HCT116 (cell line): ENCODE data around the gene LCOR. TPM values are rescaled to one million over a fixed set of nuclear protein-coding genes. Genes with fewer than 3 reads are reported as not detected.
A peak's percentile ranks its signal among the peaks of the same experiment; 100 is the strongest.
"Not testable (repeated sequence)": the region's sequence is repeated elsewhere in the genome, so short reads cannot be mapped to it uniquely, and the experiment has no call there.

Experiments used
- ATAC-seq: fragments of 200-7000 bp; cut with Tn5 transposase; 2 replicates; pipeline ENCODE4 v1.9.1; 2020; ENCODE audit warnings: mild to moderate bottlenecking, moderate library complexity
- BruUV-seq: library from RNA; stranded (reverse); fragments of 400-500 nt; replicated peaks from 2 replicates; lab custom pipeline; 2021; lab: Mats Ljungman, UMichigan
- CTCF ChIA-PET: fragments of 300-600 bp; sonication (Branson Sonifier 250); formaldehyde crosslinking; loops from one replicate; lab custom pipeline; 2021; ENCODE audit warnings: antibody characterized with exemption; lab: Charles Lee
- POLR2A ChIA-PET: fragments of 300-600, 350-600 bp; sonication (Branson Sonifier 250); formaldehyde crosslinking; loops from one replicate; lab custom pipeline; 2021; ENCODE audit warnings: antibody characterized with exemption; lab: Charles Lee
- RAD21 ChIA-PET, 2 experiments: fragments of 300-600 bp; sonication (Branson Sonifier 250); formaldehyde crosslinking; loops; one replicate each; lab custom pipeline; 2023; ENCODE audit warnings: low total read pairs in 2 of 2; ENCODE audit not compliant: uncharacterized antibody in 2 of 2, unreplicated experiment in 2 of 2, low non-redundant PET in 1 of 2; lab: Charles Lee
- DNase-seq: peaks from one replicate; pipeline ENCODE4 v3.0.0-alpha.2; 2010; ENCODE audit warnings: low read depth, low spot score
- H2AFZ ChIP-seq: fragments of 200-600 bp; shearing (Covaris generic), sonication (generic); 2 replicates; pipeline ENCODE4 v1.6.1; 2017; ENCODE audit warnings: low read depth, mixed run types, mixed read lengths, antibody characterized with exemption, low read length; ENCODE audit not compliant: poor library complexity, severe bottlenecking
- H3K27ac ChIP-seq: 2 replicates; pipeline ENCODE4 v1.5.1; 2012; ENCODE audit warnings: low read depth, low read length
- H3K27me3 ChIP-seq: fragments of 200-600 bp; sonication (generic); 2 replicates; pipeline ENCODE4 v1.6.1; 2016; ENCODE audit warnings: mixed run types, low read length, mixed read lengths; ENCODE audit not compliant: insufficient read depth
- H3K36me3 ChIP-seq, 2 experiments: fragments of 200-500 bp in 1 of 2; fragments of 200-600 bp in 1 of 2; sonication (Bioruptor generic) in 1 of 2; sonication (generic) in 1 of 2; 2 replicates each; pipeline versions ENCODE4 v1.5.1 to v1.6.1; 2014 to 2016; ENCODE audit warnings: low read length in 2 of 2, inconsistent platforms in 1 of 2, mixed read lengths in 1 of 2, mixed run types in 1 of 2; ENCODE audit not compliant: insufficient read depth in 2 of 2, control insufficient read depth in 1 of 2
- H3K4me1 ChIP-seq, 2 experiments: fragments of 200-600 bp in 1 of 2; sonication (generic) in 1 of 2; 2 replicates each; pipeline versions ENCODE4 v1.5.1 to v1.6.1; 2012 to 2017; ENCODE audit warnings: low read length in 2 of 2, inconsistent platforms in 1 of 2, mild to moderate bottlenecking in 1 of 2, mixed read lengths in 1 of 2, mixed run types in 1 of 2, moderate library complexity in 1 of 2; ENCODE audit not compliant: insufficient read depth in 2 of 2, control insufficient read depth in 1 of 2
- H3K4me2 ChIP-seq: fragments of 200-600 bp; sonication (generic); 2 replicates; pipeline ENCODE4 v1.6.1; 2017; ENCODE audit warnings: mixed run types, low read length, mixed read lengths
- H3K4me3 ChIP-seq, 2 experiments: fragments of 200-600 bp in 1 of 2; sonication (generic) in 1 of 2; replicated peaks in 1 of 2; 2 replicates each; pipeline ENCODE4 v1.5.1; 2011 to 2016; ENCODE audit warnings: low read length in 2 of 2, control low read depth in 1 of 2, low read depth in 1 of 2, mild to moderate bottlenecking in 1 of 2, mixed read lengths in 1 of 2, mixed run types in 1 of 2
- H3K79me2 ChIP-seq: fragments of 200-600 bp; sonication (generic); 2 replicates; pipeline ENCODE4 v1.6.1; 2017; ENCODE audit warnings: mild to moderate bottlenecking, mixed run types, low read length, moderate library complexity, mixed read lengths; ENCODE audit not compliant: insufficient read depth
- H3K9ac ChIP-seq: fragments of 200-600 bp; sonication (generic); 2 replicates; pipeline ENCODE4 v1.6.1; 2016; ENCODE audit warnings: low read length, mixed read lengths
- H3K9me2 ChIP-seq: fragments of 200-600 bp; sonication (generic), shearing (Covaris generic); 2 replicates; pipeline ENCODE4 v1.6.1; 2017; ENCODE audit warnings: mixed run types, mild to moderate bottlenecking, moderate library complexity; ENCODE audit not compliant: insufficient read depth
- H3K9me3 ChIP-seq, 2 experiments: fragments of 200-500 bp in 1 of 2; fragments of 200-600 bp in 1 of 2; sonication (Bioruptor generic) in 1 of 2; sonication (generic) in 1 of 2; 2 replicates each; pipeline ENCODE4 v1.6.1; 2014 to 2017; ENCODE audit warnings: low read length in 2 of 2, mixed read lengths in 2 of 2, inconsistent platforms in 1 of 2, low read depth in 1 of 2, mild to moderate bottlenecking in 1 of 2, mixed run types in 1 of 2, moderate library complexity in 1 of 2; ENCODE audit not compliant: control insufficient read depth in 1 of 2, insufficient read depth in 1 of 2
- H4K20me1 ChIP-seq: fragments of 200-600 bp; sonication (generic), shearing (Covaris generic); 2 replicates; pipeline ENCODE4 v1.6.1; 2017; ENCODE audit warnings: mixed run types, mild to moderate bottlenecking, moderate library complexity; ENCODE audit not compliant: insufficient read depth
- EGR1 ChIP-seq: IDR thresholded peaks from 2 replicates; pipeline ENCODE4 v1.6.1; 2012; ENCODE audit warnings: low read depth
- ELF1 ChIP-seq: IDR thresholded peaks from 2 replicates; pipeline ENCODE4 v1.6.1; 2012; ENCODE audit warnings: low read depth, borderline replicate concordance
- EZH2 ChIP-seq: fragments of 200-600 bp; sonication (generic); IDR thresholded peaks from 2 replicates; pipeline ENCODE4 v1.6.1; 2017; ENCODE audit warnings: antibody characterized with exemption, mixed run types
- EZH2phosphoT487 ChIP-seq: fragments of 200-600 bp; IDR thresholded peaks from 2 replicates; pipeline ENCODE4 v1.6.1; 2018; ENCODE audit warnings: antibody characterized with exemption, borderline replicate concordance
- FOSL1 ChIP-seq: IDR thresholded peaks from 2 replicates; pipeline ENCODE4 v1.6.1; 2012; ENCODE audit warnings: low read depth
- JUND ChIP-seq: IDR thresholded peaks from 2 replicates; pipeline ENCODE4 v1.6.1; 2012
- POLR2A ChIP-seq: IDR thresholded peaks from 2 replicates; pipeline ENCODE4 v1.7.0; 2011; ENCODE audit warnings: borderline replicate concordance; ENCODE audit not compliant: insufficient read depth, insufficient read length; ENCODE audit errors: extremely low read depth
- POLR2AphosphoS5 ChIP-seq: IDR thresholded peaks from 2 replicates; pipeline ENCODE4 v1.6.1; 2011; ENCODE audit warnings: mild to moderate bottlenecking, low read depth, low read length, moderate library complexity
- REST ChIP-seq: IDR thresholded peaks from 2 replicates; pipeline ENCODE4 v1.6.1; 2012; ENCODE audit warnings: low read depth
- SP1 ChIP-seq: IDR thresholded peaks from 2 replicates; pipeline ENCODE4 v1.6.1; 2012; ENCODE audit warnings: low read depth
- SRF ChIP-seq: IDR thresholded peaks from 2 replicates; pipeline ENCODE4 v1.6.1; 2012; ENCODE audit warnings: low read depth
- TCF7L2 ChIP-seq: IDR thresholded peaks from 2 replicates; pipeline ENCODE4 v1.7.0; 2011; ENCODE audit warnings: borderline replicate concordance, inconsistent platforms; ENCODE audit not compliant: insufficient read depth, insufficient read length; ENCODE audit errors: extremely low read depth
- YY1 ChIP-seq: IDR thresholded peaks from 2 replicates; pipeline ENCODE4 v1.6.1; 2011; ENCODE audit warnings: low read length, low read depth, moderate library complexity, mild to moderate bottlenecking; ENCODE audit not compliant: insufficient replicate concordance; ENCODE audit errors: extremely low read depth
- intact Hi-C: fragments of 100-400 bp; cut with micrococcal nuclease; formaldehyde crosslinking; loops from 2 replicates; pipeline ENCODE4 v1.10.0; 2022
- total RNA-seq: library from RNA; stranded (reverse); gene quantifications from one replicate; pipeline ENCODE4 v1.2.1, GENCODE V29; 2021; ENCODE audit not compliant: unreplicated experiment

LCOR gene
- total RNA-seq, 1 experiment from 2014 or later: 59.9 TPM

- intact Hi-C loops: no loop called here
- Histone ChIP-seq H3K9me3 (no peaks in the 10 kb centered on the region), H3K4me2 (peak overlapping the region; percentile 43), H3K36me3 (no peaks in the 10 kb centered on the region; a peak in 1 of 4 replicates), H4K20me1 (no peaks in the 10 kb centered on the region), H3K9me2 (no peaks in the 10 kb centered on the region), H3K27me3 (no peaks in the 10 kb centered on the region), H2AFZ (peak overlapping the region; percentile 52), H3K9ac (no peak overlapping the region), H3K79me2 (no peaks in the 10 kb centered on the region), H3K4me3 (no peak overlapping the region), H3K4me1 (peaks cover 7 to 20% of the 10 kb centered on the region in 2 experiments), H3K27ac (peak overlapping the region; percentile 26; the same call in 1 of the 2 replicates)
- no TSS peak for BruUV-seq
- CTCF ChIA-PET: no interaction called here
- POLR2A ChIA-PET: no interaction called here
- peak; percentile 23 for DNase-seq
- ATAC-seq: peak; percentile 93
- TF ChIP-seq EZH2: no peak
- TF ChIP-seq POLR2AphosphoS5: no peak
- TF ChIP-seq FOSL1: no peak
- TF ChIP-seq YY1: no peak
- no peak for TF ChIP-seq JUND
- TF ChIP-seq SRF: no peak
- no peak for TF ChIP-seq POLR2A
- no peak for TF ChIP-seq ELF1
- TF ChIP-seq EGR1: no peak
- TF ChIP-seq SP1: no peak
- no peak for TF ChIP-seq TCF7L2
- TF ChIP-seq REST: no peak
- no peak for TF ChIP-seq EZH2phosphoT487
- RAD21 ChIA-PET: no interaction called here
Observed at GRCh38 chr10:96814264-96814663, 17.8 kb upstream of the LCOR start.

- BruUV-seq: not testable (repeated sequence)
Observed at GRCh38 chr10:96818971-96819370, 13.1 kb upstream of the LCOR start.

More at GRCh38 chr10:96818971-96819370, 13.1 kb upstream of the LCOR start:
- RAD21 ChIA-PET, H3K4me3 ChIP-seq, H3K27ac ChIP-seq, H4K20me1 ChIP-seq, H3K36me3 ChIP-seq, DNase-seq, intact Hi-C loops, H3K79me2 ChIP-seq, H3K27me3 ChIP-seq, H3K9me2 ChIP-seq, H3K9me3 ChIP-seq, POLR2A ChIA-PET, H3K9ac ChIP-seq: not testable (repeated sequence)
- Histone ChIP-seq H3K4me2 (peak overlapping the region; percentile 36; the same call in 1 of the 2 replicates), H2AFZ (peak overlapping the region; percentile 32), H3K4me1 (peaks cover 7 to 17% of the 10 kb centered on the region in 2 experiments)
- ATAC-seq: peak; percentile 23; the same call in 1 of the 2 replicates
- CTCF ChIA-PET: interaction anchor here (1.2 kb wide), 1 partner anchor 75 kb away, joined by 4 read pairs; no protein-coding TSS in a partner anchor
